Endothelial cell of umbilical vein (primary cell): ENCODE results near the gene CYBA.

Experiments used
- CTCF ChIP-seq, 2 donors: IDR thresholded peaks; 1 replicate in 1 of 2; 2 replicates in 1 of 2; pipeline ENCODE4 v1.5.1; 2011; ENCODE audit warnings: low read length in 2 of 2, mild to moderate bottlenecking in 2 of 2, moderate library complexity in 2 of 2, control low read depth in 1 of 2, inconsistent platforms in 1 of 2, low read depth in 1 of 2; ENCODE audit not compliant: insufficient read depth in 1 of 2; ENCODE audit errors: extremely low read depth in 1 of 2
- EZH2 ChIP-seq: IDR thresholded peaks from 2 replicates; pipeline ENCODE4 v1.6.1; 2012; ENCODE audit warnings: borderline replicate concordance, low read depth, mild to moderate bottlenecking, moderate library complexity, low read length, inconsistent platforms; ENCODE audit not compliant: severe bottlenecking
- GATA2 ChIP-seq: IDR thresholded peaks from 2 replicates; pipeline ENCODE4 v1.7.0; 2011; ENCODE audit warnings: low read depth, mild to moderate bottlenecking, moderate library complexity, mixed read lengths, low read length; ENCODE audit not compliant: insufficient read length, insufficient read depth
- JUN ChIP-seq: IDR thresholded peaks from 2 replicates; pipeline ENCODE4 v1.6.1; 2011; ENCODE audit warnings: borderline replicate concordance, low read depth; ENCODE audit not compliant: insufficient read length, insufficient read depth
- MYC ChIP-seq: IDR thresholded peaks from one replicate; pipeline ENCODE4 v1.6.1; 2011; ENCODE audit warnings: mild to moderate bottlenecking, low read depth, low read length
- POLR2A ChIP-seq: IDR thresholded peaks from 2 replicates; pipeline ENCODE4 v1.6.1; 2012; ENCODE audit warnings: low read depth, mild to moderate bottlenecking, control low read depth, low read length
- POLR2AphosphoS5 ChIP-seq: IDR thresholded peaks from 2 replicates; pipeline ENCODE4 v1.6.1; 2012; ENCODE audit warnings: low read depth, mild to moderate bottlenecking, control low read depth, low read length, moderate library complexity; ENCODE audit not compliant: insufficient read depth

- TF ChIP-seq POLR2AphosphoS5 (no peak), CTCF (IDR thresholded peaks at IDR 0.05; ENCODE audit: extremely low read depth in 1 of 2, insufficient read depth in 1 of 2, low read depth in 1 of 2, low read length in 2 of 2) (no peak), GATA2 (no peak), POLR2A (no peak), MYC (no peak), EZH2 (no peak), JUN (no peak)
These were observed 48.3 kb upstream of the CYBA start for GRCh38 chr16:88699180-88699579.
